Activated CD8-positive, alpha-beta memory T cell treated with anti-CD3 and anti-CD28 coated beads for 48 hours (primary cell): ENCODE data around the gene LRCH2.

ENCODE experiments used
- DNase-seq, 3 experiments: peaks; one replicate each; pipeline ENCODE4 v3.0.0-alpha.2; 2020; ENCODE audit warnings: low read depth in 2 of 3, low spot score in 2 of 3

LRCH2 gene

GRCh38 chrX:115068896-115069295 is 165.0 kb downstream of the LRCH2 start:
- no peak for DNase-seq

- DNase-seq = no peak
Measured at GRCh38 chrX:115067812-115068211, 166.1 kb downstream of the LRCH2 start.

GRCh38 chrX:115065304-115065703 is 168.6 kb downstream of the LRCH2 start:
- DNase-seq = no peak
